GM23248 (cell line): ENCODE data around the gene SLC49A4. TPM values are rescaled to one million over a fixed set of nuclear protein-coding genes. Genes with fewer than 3 reads are reported as not detected.

Experiments
- DNase-seq: peaks from one replicate; pipeline ENCODE4 v3.0.0-alpha.2; 2015
- H2AFZ ChIP-seq: fragments of 200-600 bp; sonication (generic); 2 replicates; pipeline ENCODE4 v1.6.1; 2016; ENCODE audit warnings: antibody characterized with exemption
- H3F3A ChIP-seq: fragments of 200-600 bp; sonication (generic); 2 replicates; pipeline ENCODE4 v1.6.1; 2016; ENCODE audit warnings: mild to moderate bottlenecking, antibody characterized with exemption, mixed run types; ENCODE audit not compliant: insufficient read depth
- H3K27ac ChIP-seq: fragments of 200-600 bp; sonication (generic); 2 replicates; pipeline ENCODE4 v1.5.1; 2016; ENCODE audit warnings: mild to moderate bottlenecking
- H3K27me3 ChIP-seq: fragments of 200-600 bp; sonication (generic); replicated peaks from 2 replicates; pipeline ENCODE4 v1.6.1; 2016; ENCODE audit warnings: mild to moderate bottlenecking; ENCODE audit not compliant: insufficient read depth
- H3K36me3 ChIP-seq: fragments of 200-600 bp; sonication (generic); 2 replicates; pipeline ENCODE4 v1.6.1; 2016; ENCODE audit warnings: low read depth, mild to moderate bottlenecking
- H3K4me1 ChIP-seq: fragments of 200-600 bp; sonication (generic); 2 replicates; pipeline ENCODE4 v1.6.1; 2016; ENCODE audit warnings: mild to moderate bottlenecking; ENCODE audit not compliant: insufficient read depth
- H3K4me2 ChIP-seq: fragments of 200-600 bp; sonication (generic); one replicate; pipeline ENCODE4 v1.6.1; 2016; ENCODE audit warnings: mild to moderate bottlenecking; ENCODE audit not compliant: unreplicated experiment
- H3K4me3 ChIP-seq: fragments of 200-600 bp; sonication (generic); 2 replicates; pipeline ENCODE4 v1.5.1; 2016; ENCODE audit warnings: mild to moderate bottlenecking
- H3K79me2 ChIP-seq: fragments of 200-600 bp; sonication (generic); 2 replicates; pipeline ENCODE4 v1.6.1; 2016; ENCODE audit warnings: mild to moderate bottlenecking; ENCODE audit not compliant: insufficient read depth
- H3K9ac ChIP-seq: fragments of 200-600 bp; sonication (generic); 2 replicates; pipeline ENCODE4 v1.6.1; 2016; ENCODE audit warnings: mild to moderate bottlenecking
- H3K9me2 ChIP-seq: fragments of 200-600 bp; sonication (generic); 2 replicates; pipeline ENCODE4 v1.6.1; 2016; ENCODE audit warnings: mixed run types, mild to moderate bottlenecking, moderate library complexity; ENCODE audit not compliant: insufficient read depth
- H3K9me3 ChIP-seq: fragments of 200-600 bp; sonication (generic); one replicate; pipeline ENCODE4 v1.6.1; 2017; ENCODE audit warnings: low read depth
- H4K20me1 ChIP-seq: fragments of 200-600 bp; sonication (generic); 2 replicates; pipeline ENCODE4 v1.6.0; 2016; ENCODE audit not compliant: insufficient read depth
- EZH2 ChIP-seq: fragments of 200-600 bp; sonication (generic); IDR thresholded peaks from 2 replicates; pipeline ENCODE4 v1.6.1; 2018; ENCODE audit warnings: antibody characterized with exemption, mild to moderate bottlenecking; ENCODE audit not compliant: insufficient read depth, poor library complexity, severe bottlenecking
- EZH2phosphoT487 ChIP-seq: fragments of 200-600 bp; sonication (generic); IDR thresholded peaks from 2 replicates; pipeline ENCODE4 v1.6.1; 2018; ENCODE audit warnings: antibody characterized with exemption, moderate library complexity, mild to moderate bottlenecking, low read depth; ENCODE audit not compliant: insufficient read depth
- WGBS, 2 experiments: methylation state at CpG; one replicate each; pipeline ENCODE4 v1.1.6; 2015 to 2017; ENCODE audit warnings: low lambda C conversion rate in 2 of 2, low coverage in 1 of 2; ENCODE audit errors: missing lambda C conversion rate in 2 of 2; 5-methylcytosine and 5-hydroxymethylcytosine counted together
- in situ Hi-C: fragments of 300-500 bp; cut with MboI; formaldehyde crosslinking; loops from 2 replicates; pipeline ENCODE4 v1.15.0; 2020
- polyA plus RNA-seq: library from polyadenylated mRNA; unstranded; fragments of >200 nt; fragmentation: Nextera tagmentation; extraction: Ambion mirVana; gene quantifications from 2 replicates; pipeline ENCODE4 v1.2.1, GENCODE V29; 2016
- total RNA-seq: library from RNA; depleted of rRNA; stranded (reverse); fragments of >200 nt; shearing (Covaris generic); gene quantifications from 2 replicates; pipeline ENCODE4 v1.2.3, GENCODE V29; 2014

Gene SLC49A4
- total and polyA plus RNA-seq, 2 experiments from 2014 or later = 13.3 to 24.6 TPM

DNA sequence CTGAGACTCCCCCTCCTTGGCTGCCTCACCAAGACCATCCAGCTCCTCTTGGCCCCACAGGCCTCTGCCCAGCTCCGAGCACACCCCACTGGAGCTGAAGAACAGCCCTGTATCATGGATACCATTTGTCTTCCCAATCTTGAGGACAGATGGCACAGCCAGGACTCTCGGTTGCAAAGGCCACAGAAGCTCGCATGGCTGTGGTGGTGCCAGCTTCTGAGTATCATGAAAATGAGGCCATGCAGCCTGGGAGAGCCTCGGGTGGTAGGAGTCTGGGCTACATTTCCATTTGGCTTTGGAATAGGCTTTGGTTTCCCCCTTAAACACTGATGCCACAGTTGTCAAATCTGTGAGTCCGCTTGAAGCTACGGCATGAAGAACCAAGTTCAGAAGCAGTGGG is 126.1 kb downstream of the SLC49A4 start:
- 53 to 55% methylated on average over 6 of the region's 6 CpGs for WGBS, 2 experiments
- in situ Hi-C loops = no loop called here

DNA sequence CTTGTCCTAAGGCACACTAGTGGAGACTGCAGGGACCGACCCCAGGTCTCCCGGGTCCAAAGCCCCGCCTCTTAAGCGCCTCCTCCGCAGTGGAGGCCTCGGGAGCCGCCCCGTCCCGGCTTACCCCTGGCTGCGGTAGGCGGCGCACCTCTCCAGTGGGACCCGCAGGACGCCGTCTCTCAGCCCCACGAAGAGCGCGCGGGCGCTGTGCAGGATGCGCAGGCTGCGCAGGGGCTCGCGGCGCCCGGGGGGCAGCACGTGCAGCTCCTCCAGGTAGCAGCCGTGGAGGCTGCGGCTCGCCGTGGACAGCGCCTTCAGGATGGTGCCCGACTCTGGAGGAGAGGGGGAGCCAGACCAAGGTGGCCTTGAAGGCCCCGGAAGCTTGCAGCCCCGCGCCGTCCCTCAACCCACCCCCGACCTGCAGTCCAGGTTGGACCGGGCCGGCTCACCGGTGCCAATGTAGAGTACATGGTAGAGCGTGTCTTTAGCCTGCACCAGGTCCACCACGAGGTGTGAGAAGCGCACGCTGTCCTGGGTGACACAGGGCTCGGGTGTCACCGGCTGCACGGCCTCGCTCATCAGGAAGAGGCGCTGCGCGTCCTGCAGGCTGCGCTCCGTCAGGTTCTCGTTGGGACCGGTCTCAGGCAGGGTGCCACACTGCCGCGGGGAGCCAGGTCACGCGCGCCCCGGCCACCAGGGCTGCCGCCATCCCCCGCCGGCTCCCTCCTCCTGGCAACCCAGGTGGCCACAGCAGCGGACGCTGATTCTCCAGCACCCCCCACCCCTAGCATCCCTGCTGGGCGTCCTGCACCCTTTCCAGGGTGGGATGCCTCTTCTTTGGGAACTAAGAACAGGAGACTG is 127.2 kb downstream of the SLC49A4 start:
- TF ChIP-seq EZH2 (no peak), EZH2phosphoT487 (no peak)
- H2AFZ ChIP-seq = no peak overlapping the region
- H4K20me1 ChIP-seq = no peaks in the 10 kb centered on the region
- peaks cover 50% of the 10 kb centered on the region for H3K27me3 ChIP-seq
- no peak overlapping the region for H3K9ac ChIP-seq
- H3F3A ChIP-seq = no peaks in the 10 kb centered on the region
- no peak overlapping the region for H3K4me3 ChIP-seq
- no peaks in the 10 kb centered on the region for H3K9me3 ChIP-seq
- H3K9me2 ChIP-seq = no peaks in the 10 kb centered on the region
- H3K27ac ChIP-seq = no peak overlapping the region
- no peak overlapping the region for H3K4me2 ChIP-seq
- H3K4me1 ChIP-seq = no peaks in the 10 kb centered on the region
- in situ Hi-C loops = no loop called here
- H3K36me3 ChIP-seq = no peaks in the 10 kb centered on the region
- no peaks in the 10 kb centered on the region for H3K79me2 ChIP-seq
- 7% methylated on average over 53 to 68 of the region's 68 CpGs for WGBS, 2 experiments
- peak; percentile 8 for DNase-seq

More for the DNA sequence above, 126.1 kb downstream of the SLC49A4 start:
- Histone ChIP-seq H3K27ac (no peak overlapping the region), H3K4me1 (no peaks in the 10 kb centered on the region), H3K27me3 (peaks cover 50% of the 10 kb centered on the region), H3K9me2 (no peaks in the 10 kb centered on the region), H3K4me2 (no peak overlapping the region), H3F3A (no peaks in the 10 kb centered on the region), H3K79me2 (no peaks in the 10 kb centered on the region), H2AFZ (no peak overlapping the region), H4K20me1 (no peaks in the 10 kb centered on the region), H3K9me3 (no peaks in the 10 kb centered on the region), H3K9ac (no peak overlapping the region), H3K36me3 (no peaks in the 10 kb centered on the region), H3K4me3 (no peak overlapping the region)
- TF ChIP-seq EZH2phosphoT487 (no peak), EZH2 (no peak)
- DNase-seq = no peak

DNA sequence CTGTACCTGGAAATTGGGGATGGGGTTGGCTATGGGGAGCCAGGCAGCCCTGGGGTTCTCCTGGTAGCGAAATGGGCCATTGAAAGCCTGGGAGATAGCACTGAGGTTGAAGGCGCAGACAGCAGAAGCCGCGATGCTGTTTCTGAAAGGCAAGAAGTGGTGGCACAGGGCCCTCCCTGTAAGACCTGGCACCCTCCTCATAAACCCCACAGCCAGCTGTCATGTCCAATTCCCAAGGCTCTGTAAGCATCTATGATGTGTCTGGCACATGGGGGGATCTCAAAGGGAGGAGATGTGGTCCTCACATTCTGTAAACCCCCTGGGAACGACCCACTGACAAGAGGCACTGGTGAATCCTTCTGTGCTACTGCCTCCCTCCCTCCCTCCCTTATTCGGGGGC is 128.7 kb downstream of the SLC49A4 start:
- Histone ChIP-seq H3K9me3 (no peaks in the 10 kb centered on the region), H3K36me3 (no peaks in the 10 kb centered on the region), H3K27me3 (peaks cover 50% of the 10 kb centered on the region), H3F3A (no peaks in the 10 kb centered on the region), H2AFZ (no peak overlapping the region), H4K20me1 (no peaks in the 10 kb centered on the region), H3K9ac (no peak overlapping the region), H3K4me2 (no peak overlapping the region), H3K27ac (no peak overlapping the region), H3K4me3 (no peak overlapping the region), H3K4me1 (no peaks in the 10 kb centered on the region), H3K9me2 (no peaks in the 10 kb centered on the region), H3K79me2 (no peaks in the 10 kb centered on the region)
- TF ChIP-seq EZH2 = no peak
- TF ChIP-seq EZH2phosphoT487 = no peak
- DNase-seq = no peak
- 54 to 62% methylated on average over 6 of the region's 6 CpGs for WGBS, 2 experiments
- in situ Hi-C loops = no loop called here

DNA sequence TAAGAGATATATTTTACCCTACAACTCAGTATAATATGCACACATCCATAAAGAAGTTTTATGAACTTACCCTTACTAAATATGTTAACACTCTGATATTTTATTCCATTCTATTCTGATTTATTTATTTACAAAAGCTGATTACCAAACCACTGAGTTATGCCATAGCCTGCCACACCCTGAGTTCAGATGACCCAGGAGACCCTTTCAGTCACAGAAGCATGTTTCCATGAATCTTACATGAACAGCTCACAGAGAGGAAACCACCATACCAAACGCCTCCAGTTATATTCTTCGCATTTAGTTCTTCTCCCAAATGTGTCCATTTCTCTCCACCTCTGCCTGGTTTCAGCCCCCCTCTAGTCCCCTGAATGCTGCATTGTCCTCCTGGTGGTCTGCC is 129.2 kb downstream of the SLC49A4 start:
- Histone ChIP-seq H3K4me3 (no peak overlapping the region), H3K9ac (no peak overlapping the region), H3K4me2 (no peak overlapping the region), H2AFZ (no peak overlapping the region), H3K27me3 (peaks cover 51% of the 10 kb centered on the region), H3K9me2 (no peaks in the 10 kb centered on the region), H3F3A (no peaks in the 10 kb centered on the region), H4K20me1 (no peaks in the 10 kb centered on the region), H3K36me3 (no peaks in the 10 kb centered on the region), H3K79me2 (no peaks in the 10 kb centered on the region), H3K27ac (no peak overlapping the region), H3K9me3 (no peaks in the 10 kb centered on the region), H3K4me1 (no peaks in the 10 kb centered on the region)
- DNase-seq = no peak
- 26 to 34% methylated on average over 2 of the region's 2 CpGs for WGBS, 2 experiments
- TF ChIP-seq EZH2 = no peak
- TF ChIP-seq EZH2phosphoT487 = no peak
- in situ Hi-C loops = no loop called here
